Heart right ventricle (tissue), 16 donors: ENCODE measurements around the gene ATP2B2. TPM values are rescaled to one million over a fixed set of nuclear protein-coding genes. Genes with fewer than 3 reads are reported as not detected.

Experiments used
- ATAC-seq, 8 donors: fragments of 200-7000 bp; cut with Tn5 transposase; one replicate each; pipeline ENCODE4 v1.9.1; 2020; ENCODE audit warnings: mild to moderate bottlenecking in 8 of 8, moderate library complexity in 8 of 8, moderate number of reproducible peaks in 1 of 8
- DNase-seq, 2 donors: peaks; one replicate each; pipeline ENCODE4 v3.0.0-alpha.2; 2020
- H3K27ac ChIP-seq, 10 donors: fragments of 200-600 bp; sonication (generic) in 2 of 10; one replicate each; pipeline versions ENCODE4 v1.5.0 to v1.8.0; 2020 to 2022; ENCODE audit warnings: mild to moderate bottlenecking in 3 of 10
- H3K27me3 ChIP-seq, 7 donors: fragments of 200-600 bp; one replicate each; pipeline ENCODE4 v1.8.0; 2021 to 2022; ENCODE audit warnings: mild to moderate bottlenecking in 2 of 7
- H3K36me3 ChIP-seq, 9 donors: fragments of 200-600 bp; sonication (generic) in 1 of 9; one replicate each; pipeline versions ENCODE4 v1.5.0 to v1.8.0; 2020 to 2022; ENCODE audit warnings: mild to moderate bottlenecking in 2 of 9
- H3K4me1 ChIP-seq, 9 donors: fragments of 200-600 bp; sonication (generic) in 1 of 9; one replicate each; pipeline versions ENCODE4 v1.5.0 to v1.8.0; 2020 to 2022; ENCODE audit warnings: mild to moderate bottlenecking in 4 of 9
- H3K4me3 ChIP-seq, 10 donors: fragments of 200-600 bp; sonication (generic) in 2 of 10; one replicate each; pipeline versions ENCODE4 v1.5.0 to v1.8.0; 2020 to 2022; ENCODE audit warnings: mild to moderate bottlenecking in 7 of 10, moderate library complexity in 2 of 10
- H3K9me3 ChIP-seq, 11 donors: fragments of 200-600 bp in 10 of 11; sonication (generic) in 2 of 11; one replicate each; pipeline versions ENCODE4 v1.5.0 to v1.8.0; 2013 to 2022; ENCODE audit warnings: mild to moderate bottlenecking in 2 of 11, control low read depth in 1 of 11, moderate library complexity in 1 of 11
- WGBS, 2 donors: extraction: QIAGEN DNeasy Blood & Tissue Kit; methylation state at CpG; one replicate each; pipeline ENCODE4 v1.1.7; 2013; ENCODE audit warnings: inconsistent platforms in 1 of 2; 5-methylcytosine and 5-hydroxymethylcytosine counted together
- intact Hi-C, 10 donors: fragments of 100-400 bp; cut with DNase I; formaldehyde crosslinking; loops; one replicate each; pipeline versions ENCODE4 v1.11.1 to v1.14.2; 2022
- polyA plus RNA-seq, 2 donors: library from polyadenylated mRNA; stranded (reverse); fragments of 200-250 nt; gene quantifications; one replicate each; pipeline ENCODE4 v1.2.3, GENCODE V29; 2013
- total RNA-seq, 10 donors: library from RNA; stranded (reverse); fragmentation: NEBNext Ultra II Directional in 3 of 10; extraction: Animal tissue kit (Norgen Biotek cat#: 25700) in 3 of 10; gene quantifications; one replicate each; pipeline versions ENCODE4 v1.2.1 to v1.2.4, GENCODE V29; 2021 to 2023
- TF ChIP-seq, protein P1 (sequence below), 9 donors: fragments of 200-600 bp; sonication (generic) in 2 of 9; IDR thresholded peaks; one replicate each; pipeline versions ENCODE4 v1.5.0 to v1.8.0; 2021 to 2022; ENCODE audit warnings: antibody characterized with exemption in 9 of 9, mild to moderate bottlenecking in 5 of 9, moderate library complexity in 1 of 9
- donor health status: Arrhythmogenic right ventricular cardiomyopathy.
- donor health status: ischemic (EF 13 %, LVEDD 7.1; RV severe dilation, severe dysfunction).
- donor health status: healthy with polysubstance abuse.
- donor health status: DM: no; HTN: yes; CAD: no.
- donor health status: DM: no; HTN: no; CAD: no.
- donor health status: ischemic (EF 25% LVEDD 6.9; RV normal size, moderate dysfunction).
- donor health status: ischemic (EF 25% LVEDD 5.7; RV mildly dilated, moderate dysfunction).
- donor health status: healthy.
- donor health status: DM: yes; HTN: yes; CAD: no.
- donor health status: Ischemic cardiomyopathy.
- donor health status: ischemic (EF 35%, LVEDD 5.7; RV mildly dilated, moderate dysfunction).
- donor health status: nonischemic (EF 11% LVEDD 7.7; RV severe dilation, severe dysfunction).
- donor health status: DM: yes; HTN: yes; CAD: no.
- donor health status: PGD.
- donor health status: ischemic (EF 29% LVEDD 5.4; RV normal size, mild dysfunction).
- donor health status: nonischemic (EF 23%, LVEDD 6.1; RV moderate dilation, normal function).

ATP2B2 gene
- total and polyA plus RNA-seq, 12 donors, result under 0.01 to 0.30 (median 0.11) TPM; not detected in 4

DNA sequence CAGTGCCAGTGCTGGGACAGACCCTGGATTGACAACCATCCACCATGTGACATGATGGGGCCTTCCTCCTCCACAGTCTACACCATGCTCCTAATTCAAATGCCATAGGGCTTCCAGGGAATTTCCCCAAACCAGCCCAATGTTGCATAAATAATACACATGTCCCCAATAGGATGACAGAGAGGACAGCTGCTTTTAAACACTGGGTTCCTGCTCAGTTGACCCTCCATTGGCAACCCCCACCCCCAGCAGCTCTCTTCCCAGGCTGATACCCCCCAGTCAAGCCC is 28.3 kb upstream of the ATP2B2 start:
- H3K4me3 ChIP-seq, result no peak overlapping the region
- no peak overlapping the region for H3K27ac ChIP-seq
- ATAC-seq (no peak), DNase-seq (no peak)
- H3K36me3 ChIP-seq, result no peaks in the 10 kb centered on the region
- no peaks in the 10 kb centered on the region for H3K9me3 ChIP-seq
- peaks cover 0 to 33% (median 3%) of the 10 kb centered on the region in 7 donors for H3K27me3 ChIP-seq
- TF ChIP-seq, protein P1, sequence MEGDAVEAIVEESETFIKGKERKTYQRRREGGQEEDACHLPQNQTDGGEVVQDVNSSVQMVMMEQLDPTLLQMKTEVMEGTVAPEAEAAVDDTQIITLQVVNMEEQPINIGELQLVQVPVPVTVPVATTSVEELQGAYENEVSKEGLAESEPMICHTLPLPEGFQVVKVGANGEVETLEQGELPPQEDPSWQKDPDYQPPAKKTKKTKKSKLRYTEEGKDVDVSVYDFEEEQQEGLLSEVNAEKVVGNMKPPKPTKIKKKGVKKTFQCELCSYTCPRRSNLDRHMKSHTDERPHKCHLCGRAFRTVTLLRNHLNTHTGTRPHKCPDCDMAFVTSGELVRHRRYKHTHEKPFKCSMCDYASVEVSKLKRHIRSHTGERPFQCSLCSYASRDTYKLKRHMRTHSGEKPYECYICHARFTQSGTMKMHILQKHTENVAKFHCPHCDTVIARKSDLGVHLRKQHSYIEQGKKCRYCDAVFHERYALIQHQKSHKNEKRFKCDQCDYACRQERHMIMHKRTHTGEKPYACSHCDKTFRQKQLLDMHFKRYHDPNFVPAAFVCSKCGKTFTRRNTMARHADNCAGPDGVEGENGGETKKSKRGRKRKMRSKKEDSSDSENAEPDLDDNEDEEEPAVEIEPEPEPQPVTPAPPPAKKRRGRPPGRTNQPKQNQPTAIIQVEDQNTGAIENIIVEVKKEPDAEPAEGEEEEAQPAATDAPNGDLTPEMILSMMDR (IDR thresholded peaks at IDR 0.05), result no peak
- intact Hi-C loops, result no loop called here
- no peaks in the 10 kb centered on the region for H3K4me1 ChIP-seq

DNA sequence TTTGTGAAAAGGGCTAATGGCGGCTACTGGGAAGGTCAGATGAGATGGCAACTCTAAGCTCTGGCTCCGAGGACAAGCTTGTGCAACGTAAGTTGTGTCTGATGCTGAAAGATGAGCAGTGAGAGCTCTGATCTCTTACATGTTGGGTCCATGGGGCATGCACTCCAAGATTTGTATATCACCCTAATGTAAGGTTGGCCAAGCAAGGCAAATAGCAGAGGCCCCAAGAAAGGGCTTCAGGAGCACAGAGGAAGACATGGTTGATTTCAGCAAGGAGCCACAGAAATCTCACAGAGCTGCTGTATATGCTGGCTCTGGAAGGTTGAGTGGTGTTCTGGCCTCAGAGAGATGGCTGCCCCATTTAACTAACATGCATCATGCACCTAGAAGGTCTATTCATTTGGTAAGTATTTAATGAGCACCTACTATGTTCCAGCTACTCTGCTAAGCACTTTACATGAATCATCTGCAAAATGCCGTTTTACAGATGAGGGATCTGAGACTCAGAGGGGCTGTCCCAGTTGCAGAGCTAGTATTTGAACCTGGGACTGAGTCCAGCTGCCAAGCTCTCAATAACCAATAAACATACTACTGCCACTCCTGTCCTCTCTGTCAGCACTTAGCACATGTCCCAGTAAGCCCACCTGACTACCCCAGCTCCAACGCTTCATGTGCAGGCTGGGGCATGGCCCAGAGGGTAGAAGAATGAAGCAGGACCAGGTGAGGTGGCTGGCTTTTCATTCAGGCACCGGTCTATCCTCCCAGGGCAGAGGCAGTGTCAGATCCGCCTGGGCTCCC is 27.8 kb upstream of the ATP2B2 start:
- H3K36me3 ChIP-seq, result no peaks in the 10 kb centered on the region
- no peak overlapping the region for H3K4me3 ChIP-seq
- TF ChIP-seq, protein P1 (IDR thresholded peaks at IDR 0.05), result no peak
- peaks cover 0 to 33% (median 3%) of the 10 kb centered on the region in 7 donors for H3K27me3 ChIP-seq
- no peak overlapping the region for H3K27ac ChIP-seq
- intact Hi-C loops, result no loop called here
- H3K4me1 ChIP-seq, result no peaks in the 10 kb centered on the region
- 79 to 83% methylated on average over 7 of the region's 7 CpGs for WGBS, 2 donors
- H3K9me3 ChIP-seq, result no peaks in the 10 kb centered on the region
- ATAC-seq, result no peak
- DNase-seq, result no peak

DNA sequence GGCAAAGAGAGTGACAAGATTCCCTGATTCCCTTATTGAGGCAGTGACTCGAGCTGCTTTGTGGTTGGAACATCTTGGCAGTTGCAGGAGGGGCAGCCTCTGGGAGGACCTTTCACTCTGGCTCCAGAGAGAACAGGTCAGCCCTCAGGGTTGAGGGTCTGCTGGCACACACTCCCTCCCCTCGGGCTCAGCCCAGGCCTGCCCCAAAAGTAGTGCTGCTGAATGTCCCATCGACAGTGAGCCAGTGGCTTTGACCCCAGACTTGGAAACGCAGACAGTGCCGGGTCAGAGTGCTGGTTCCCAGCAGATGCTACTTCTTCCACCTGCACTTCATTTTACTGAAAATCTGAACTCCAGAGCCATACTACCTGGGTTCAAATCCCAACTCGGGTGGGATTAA is 25.6 kb upstream of the ATP2B2 start:
- Histone ChIP-seq H3K27ac (no peak overlapping the region), H3K27me3 (peaks cover 0 to 36% (median 7%) of the 10 kb centered on the region in 7 donors), H3K4me3 (no peak overlapping the region), H3K4me1 (no peaks in the 10 kb centered on the region), H3K36me3 (no peaks in the 10 kb centered on the region), H3K9me3 (no peaks in the 10 kb centered on the region)
- TF ChIP-seq, protein P1 (IDR thresholded peaks at IDR 0.05), result no peak
- WGBS, 2 donors, result 60 to 75% methylated on average over 6 of the region's 6 CpGs
- DNase-seq (no peak), ATAC-seq (no peak)
- intact Hi-C loops, result no loop called here

DNA sequence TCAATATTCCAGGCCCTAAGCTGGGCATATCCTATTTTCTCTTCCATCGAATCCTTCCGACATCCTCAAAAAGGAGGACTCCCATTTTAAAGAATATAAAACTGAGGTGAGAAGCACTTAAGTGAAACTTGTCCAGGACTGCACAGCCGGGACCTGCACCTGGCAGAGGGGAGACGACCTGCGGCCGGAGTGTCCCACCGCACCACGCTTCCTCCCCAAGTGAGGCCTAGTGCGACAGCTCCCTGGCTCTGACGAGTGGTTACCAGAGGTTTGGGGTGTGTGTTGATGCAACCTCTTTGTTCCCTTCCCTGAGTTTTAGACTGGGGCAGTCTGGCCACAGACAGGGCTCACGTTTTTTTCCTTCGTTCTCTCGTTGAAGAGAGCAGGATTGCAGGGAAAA is 24.9 kb upstream of the ATP2B2 start:
- 80 to 81% methylated on average over 13 of the region's 13 CpGs for WGBS, 2 donors
- H3K4me3 ChIP-seq, result no peak overlapping the region
- H3K4me1 ChIP-seq, result no peaks in the 10 kb centered on the region
- no peak for DNase-seq
- no peaks in the 10 kb centered on the region for H3K9me3 ChIP-seq
- H3K27ac ChIP-seq, result no peak overlapping the region
- TF ChIP-seq, protein P1 (IDR thresholded peaks at IDR 0.05), result no peak
- no peaks in the 10 kb centered on the region for H3K36me3 ChIP-seq
- intact Hi-C loops, result no loop called here
- H3K27me3 ChIP-seq, result peaks cover 0 to 44% (median 7%) of the 10 kb centered on the region in 7 donors
- no peak for ATAC-seq
